GM12874 (cell line): ENCODE measurements around the gene EBF3.

Experiments used
- TF ChIP-seq, protein P1 (sequence below): IDR thresholded peaks from 2 replicates; pipeline ENCODE4 v1.5.1; 2011; ENCODE audit warnings: low read depth, mild to moderate bottlenecking, control low read depth, low read length, moderate library complexity; ENCODE audit not compliant: insufficient read depth

The EBF3 gene

DNA sequence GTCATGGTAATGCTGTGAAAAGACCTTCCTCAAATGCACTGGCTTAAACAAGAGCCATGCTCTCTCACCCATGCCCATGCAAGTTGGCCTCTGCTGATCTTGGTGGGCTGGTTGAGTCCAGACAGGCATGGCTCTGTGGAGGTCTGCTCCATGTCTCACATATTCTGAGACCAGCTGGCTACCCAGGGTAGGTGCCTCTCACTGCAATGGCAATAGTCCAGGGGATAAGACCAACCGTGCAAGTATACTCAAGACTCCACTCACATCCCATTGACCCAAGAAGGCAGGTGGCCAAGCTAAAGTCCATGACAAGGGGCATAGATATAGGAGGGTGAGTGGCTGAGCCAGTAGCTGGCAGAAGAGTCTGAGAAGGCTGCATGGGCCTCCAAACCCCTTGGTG lies 14.2 kb upstream of the EBF3 start:
- TF ChIP-seq, protein P1, sequence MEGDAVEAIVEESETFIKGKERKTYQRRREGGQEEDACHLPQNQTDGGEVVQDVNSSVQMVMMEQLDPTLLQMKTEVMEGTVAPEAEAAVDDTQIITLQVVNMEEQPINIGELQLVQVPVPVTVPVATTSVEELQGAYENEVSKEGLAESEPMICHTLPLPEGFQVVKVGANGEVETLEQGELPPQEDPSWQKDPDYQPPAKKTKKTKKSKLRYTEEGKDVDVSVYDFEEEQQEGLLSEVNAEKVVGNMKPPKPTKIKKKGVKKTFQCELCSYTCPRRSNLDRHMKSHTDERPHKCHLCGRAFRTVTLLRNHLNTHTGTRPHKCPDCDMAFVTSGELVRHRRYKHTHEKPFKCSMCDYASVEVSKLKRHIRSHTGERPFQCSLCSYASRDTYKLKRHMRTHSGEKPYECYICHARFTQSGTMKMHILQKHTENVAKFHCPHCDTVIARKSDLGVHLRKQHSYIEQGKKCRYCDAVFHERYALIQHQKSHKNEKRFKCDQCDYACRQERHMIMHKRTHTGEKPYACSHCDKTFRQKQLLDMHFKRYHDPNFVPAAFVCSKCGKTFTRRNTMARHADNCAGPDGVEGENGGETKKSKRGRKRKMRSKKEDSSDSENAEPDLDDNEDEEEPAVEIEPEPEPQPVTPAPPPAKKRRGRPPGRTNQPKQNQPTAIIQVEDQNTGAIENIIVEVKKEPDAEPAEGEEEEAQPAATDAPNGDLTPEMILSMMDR = no peak

DNA sequence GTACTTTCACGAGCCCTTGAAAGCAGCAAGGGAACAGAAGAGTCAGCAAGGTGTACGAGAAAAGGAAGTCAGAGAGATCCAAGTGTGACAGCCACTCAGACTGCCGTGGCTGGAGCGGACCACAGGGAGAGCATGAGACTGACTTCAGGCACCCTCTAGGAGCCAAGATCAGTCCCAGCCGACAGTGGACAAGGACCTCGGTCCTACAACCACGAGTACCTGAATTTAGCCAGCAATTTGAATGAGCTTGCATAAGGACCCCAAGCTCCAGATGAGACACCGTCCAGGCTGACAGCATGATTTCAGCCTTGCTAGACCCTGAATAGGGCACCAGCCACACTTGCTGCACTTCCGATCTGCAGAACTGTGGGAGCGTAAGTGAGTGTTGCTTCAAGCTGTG lies 13.7 kb upstream of the EBF3 start:
- TF ChIP-seq, protein P1 = no peak

DNA sequence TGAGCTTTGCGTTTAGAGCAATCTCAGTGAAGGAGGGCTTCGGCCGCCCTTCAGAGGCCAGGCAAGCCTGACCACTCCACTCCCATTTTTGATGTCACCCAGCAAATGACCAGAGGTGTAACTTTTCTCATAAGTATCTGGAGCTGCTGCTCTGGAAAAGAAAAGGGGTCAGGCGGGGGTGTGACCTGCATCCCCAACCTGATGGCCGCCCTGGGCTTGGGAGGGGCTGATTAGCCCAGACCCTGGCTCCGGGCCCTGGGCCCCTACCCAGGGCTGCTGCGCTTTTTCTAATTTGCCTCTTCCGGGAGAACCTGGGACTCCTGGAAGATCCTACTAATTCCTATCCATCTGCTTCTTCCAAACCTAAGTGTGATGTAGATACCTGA lies 9.6 kb upstream of the EBF3 start:
- TF ChIP-seq, protein P1 = no peak

DNA sequence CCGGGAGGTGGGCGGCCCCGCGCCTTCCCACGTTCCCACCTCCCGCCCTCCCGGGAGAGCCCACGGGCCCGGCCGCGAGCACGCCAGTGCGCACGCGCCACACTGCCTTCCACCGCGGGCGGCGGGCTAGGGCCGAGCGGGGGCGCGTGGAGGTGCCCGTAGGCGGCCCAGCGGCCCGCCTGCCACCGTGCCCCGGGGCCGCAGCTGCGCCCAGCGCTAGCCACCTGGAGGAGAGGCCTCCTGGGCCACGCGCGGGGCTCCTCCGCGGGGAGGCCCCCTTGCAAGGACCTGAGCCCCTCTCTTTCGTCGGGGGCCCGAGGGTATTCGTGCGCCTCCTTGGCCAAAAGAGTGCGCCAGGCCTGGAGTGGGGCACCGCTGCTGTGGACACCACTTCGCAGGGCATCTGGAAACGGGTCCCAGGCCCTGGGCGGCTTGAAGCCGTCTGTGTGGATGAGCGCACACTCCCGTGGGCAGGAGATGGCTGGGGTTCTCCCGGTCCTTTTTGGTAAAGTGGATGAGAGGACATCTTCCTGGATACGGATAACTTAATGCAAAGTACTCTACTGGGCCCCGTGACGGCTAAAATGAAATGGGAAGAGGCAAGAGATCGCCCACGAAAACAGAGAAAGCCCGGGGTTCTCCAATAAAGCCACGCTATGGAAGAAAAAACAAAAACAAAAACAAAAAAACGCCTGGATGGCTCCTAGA lies 9.0 kb upstream of the EBF3 start:
- TF ChIP-seq, protein P1 = no peak

DNA sequence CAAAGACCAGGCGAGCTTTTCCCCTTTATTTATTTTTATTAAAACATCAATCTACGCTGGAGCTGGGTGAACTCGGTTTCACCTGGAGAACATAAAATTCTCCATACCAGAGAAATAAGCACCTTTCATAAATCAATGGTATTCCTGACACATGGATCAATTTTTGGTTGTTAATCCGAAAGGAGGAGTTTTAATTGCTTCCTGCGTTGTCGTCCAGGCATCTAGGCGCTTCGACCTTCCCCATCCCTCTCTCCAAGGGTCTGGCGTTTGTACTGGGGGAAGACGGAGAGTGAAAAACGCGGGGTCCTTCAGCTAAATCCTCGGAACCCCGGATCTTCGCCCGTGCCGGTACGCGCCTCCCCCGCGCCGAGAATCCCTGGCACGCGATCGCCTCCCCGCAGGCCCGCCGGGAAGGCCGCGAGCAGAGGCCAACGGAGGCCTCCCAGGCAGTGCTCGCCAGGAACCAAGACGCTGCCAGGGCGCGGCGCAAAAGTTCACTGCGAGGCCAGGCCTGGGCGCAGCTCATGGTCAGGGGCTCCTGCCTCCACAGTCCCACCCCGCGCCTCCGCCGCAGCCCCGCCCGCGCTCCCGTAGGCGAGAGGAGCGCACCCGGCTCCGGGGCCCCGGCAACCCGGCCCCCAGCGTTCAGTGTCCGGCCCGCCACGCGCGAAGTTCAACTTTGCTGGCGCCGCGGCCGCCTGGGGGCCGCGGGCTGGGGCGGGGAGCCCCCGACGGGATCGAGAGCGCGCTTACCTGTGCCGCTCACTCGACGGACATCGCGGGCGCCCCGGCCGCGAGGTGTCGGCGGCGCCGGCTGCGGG lies 8.3 kb upstream of the EBF3 start:
- TF ChIP-seq, protein P1 = no peak

DNA sequence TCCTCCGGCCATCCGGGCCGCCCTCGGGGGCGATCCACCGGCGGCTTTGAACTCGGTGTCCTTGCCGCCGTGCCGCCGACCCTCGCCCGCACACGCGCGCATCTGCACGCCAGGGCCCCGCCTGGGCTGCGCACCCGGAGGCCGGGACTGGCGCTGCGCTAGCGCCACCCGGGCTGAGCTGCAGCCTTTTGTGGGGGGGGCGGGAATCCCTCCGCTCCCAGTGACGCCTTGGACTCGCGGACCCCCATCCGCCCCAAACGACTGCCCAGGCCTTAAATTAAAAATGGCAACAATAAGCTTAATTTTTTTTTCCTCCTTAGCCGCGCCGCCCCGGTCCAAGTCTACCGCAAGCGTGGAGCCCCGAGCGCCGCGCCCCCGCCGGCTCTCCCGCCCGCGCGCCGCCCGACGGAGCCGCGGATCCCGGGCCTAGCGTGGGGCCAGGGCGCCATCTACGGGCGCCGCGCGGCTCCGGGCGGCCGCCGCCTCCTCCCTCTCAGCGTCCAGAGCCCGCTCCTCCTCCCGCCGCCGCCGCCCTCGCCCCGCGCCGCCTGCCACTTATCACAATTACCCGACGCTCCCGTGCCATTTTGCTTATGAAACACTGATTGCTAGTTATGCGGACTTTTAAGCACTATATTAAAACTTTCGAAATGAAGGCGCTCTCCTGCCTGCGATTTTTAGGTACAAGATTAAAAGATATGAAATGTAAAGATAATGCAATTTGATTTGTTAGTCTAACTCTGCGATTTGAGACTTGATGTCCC lies 7.5 kb upstream of the EBF3 start:
- TF ChIP-seq, protein P1 = no peak
